ENCODE measurements around the gene ECM1.

ECM1 gene

DNA sequence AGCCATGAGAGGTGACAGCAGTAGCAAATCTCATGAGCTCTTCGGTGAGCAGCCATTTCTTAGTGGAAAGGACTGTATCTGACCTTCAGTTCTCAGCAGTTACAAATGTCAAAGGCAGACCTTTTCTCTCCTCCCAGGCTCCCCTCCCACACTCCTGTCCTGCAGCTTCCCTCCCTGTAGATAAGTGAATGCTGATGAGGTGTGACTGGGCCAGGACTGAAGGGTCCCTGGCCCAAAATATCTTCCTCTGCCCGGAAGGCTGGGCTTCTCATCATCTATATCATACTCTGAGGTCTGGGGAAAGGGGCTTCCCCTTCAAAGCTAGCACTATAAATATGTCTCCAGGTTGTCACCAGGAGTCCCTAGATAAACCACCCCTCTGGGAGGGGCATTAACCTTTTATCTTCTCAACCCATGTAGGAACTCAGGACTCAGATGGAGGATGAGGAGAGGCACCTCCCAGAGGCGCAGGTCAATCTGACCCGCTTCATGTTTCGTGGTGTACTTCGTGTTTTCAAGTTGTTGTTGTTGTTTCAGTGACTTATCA is 37.6 kb downstream of the ECM1 start:
- no peak for DNase-seq (ENCODE audit: low spot score)

DNA sequence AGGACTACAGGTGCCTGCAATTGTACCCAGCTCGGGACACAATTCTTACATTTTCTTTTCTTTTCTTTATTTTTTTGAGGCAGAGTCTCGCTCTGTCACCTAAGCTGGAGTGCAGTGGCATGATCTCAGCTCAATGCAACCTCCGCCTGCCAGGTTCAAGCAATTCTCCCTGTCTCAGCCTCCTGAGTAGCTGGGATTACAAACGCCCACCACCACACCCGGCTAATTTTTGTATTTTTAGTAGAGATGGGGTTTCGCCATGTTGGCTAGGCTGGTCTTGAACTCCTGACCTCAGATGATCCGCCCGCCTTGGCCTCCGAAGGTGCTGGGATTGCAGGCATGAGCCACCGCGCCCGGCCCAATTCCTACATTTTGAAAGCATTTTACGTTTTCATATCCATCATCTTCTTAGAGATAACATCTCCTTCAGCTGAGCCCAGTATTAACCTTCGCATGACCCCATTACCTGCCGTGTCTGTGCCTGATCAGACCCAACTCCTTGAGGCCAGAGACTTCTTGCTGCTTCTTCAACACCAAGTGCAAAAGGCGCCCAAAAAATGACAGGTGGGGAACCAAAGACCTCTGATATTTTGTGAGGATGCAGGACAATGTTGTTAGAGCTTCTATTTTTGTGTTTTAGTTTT is 38.5 kb downstream of the ECM1 start:
- DNase-seq (ENCODE audit: low spot score): no peak

DNA sequence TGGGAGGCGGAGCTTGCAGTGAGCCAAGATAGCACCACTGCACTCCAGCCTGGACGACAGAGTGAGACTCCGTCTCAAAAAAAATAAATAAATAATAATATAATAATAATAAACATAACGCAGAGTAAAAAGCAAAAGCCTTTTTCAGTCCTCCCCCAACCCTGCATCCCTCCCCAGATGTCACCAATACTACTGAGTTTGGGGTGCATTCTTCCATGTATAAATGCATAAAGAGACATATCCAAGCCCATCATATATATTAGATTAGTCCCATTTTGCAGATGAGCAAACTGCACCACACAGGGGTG is 40.4 kb downstream of the ECM1 start:
- no peak for DNase-seq (ENCODE audit: low spot score)

DNA sequence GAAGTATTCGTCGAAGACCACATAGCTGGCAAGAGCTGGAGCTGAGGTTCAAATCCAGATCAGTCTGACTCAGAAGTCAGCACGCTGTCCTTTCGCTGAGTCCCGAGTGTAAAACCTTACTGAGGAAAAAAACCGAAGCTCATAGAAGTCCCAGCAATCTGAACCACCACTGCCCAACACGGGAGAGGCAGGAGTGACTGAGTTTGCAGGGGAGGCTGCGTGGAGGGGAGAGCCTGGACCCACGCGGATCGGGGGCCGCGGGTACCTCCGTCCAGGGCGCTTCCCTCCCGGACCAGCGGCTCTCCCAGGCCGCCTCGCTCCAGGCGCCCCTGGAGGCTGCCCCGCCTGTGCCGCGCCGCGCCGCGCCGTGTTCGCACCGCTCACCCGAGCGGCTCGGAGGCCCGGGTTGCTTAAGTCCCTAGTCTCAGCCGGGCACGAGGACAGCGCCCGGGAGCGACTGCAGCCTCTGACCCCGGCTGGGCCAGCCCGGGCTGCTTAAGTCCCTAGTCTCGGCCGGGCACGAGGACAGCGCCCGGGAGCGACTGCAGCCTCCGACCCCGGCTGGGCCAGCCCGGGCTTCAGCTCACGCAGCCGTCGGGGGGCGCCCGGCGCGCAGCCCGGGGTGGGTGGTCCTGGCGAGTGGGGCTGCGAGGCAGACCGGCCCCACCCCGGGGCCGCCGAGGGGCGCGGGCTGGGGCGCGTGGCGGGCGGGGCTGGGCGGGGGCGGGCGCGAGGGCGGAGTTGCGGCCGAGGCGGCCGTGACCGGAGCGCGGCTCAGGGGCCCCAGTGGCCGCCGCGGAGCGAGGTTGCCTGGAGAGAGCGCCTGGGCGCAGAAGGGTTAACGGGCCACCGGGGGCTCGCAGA is 41.0 kb downstream of the ECM1 start, which contains the start of gene ADAMTSL4:
ADAMTSL4 (plus strand) TSS at position 777 of the 864 bp plus-strand sequence. CDS start 2,881 bp downstream, outside the sequence.
- no peak for DNase-seq (ENCODE audit: low spot score)

DNA sequence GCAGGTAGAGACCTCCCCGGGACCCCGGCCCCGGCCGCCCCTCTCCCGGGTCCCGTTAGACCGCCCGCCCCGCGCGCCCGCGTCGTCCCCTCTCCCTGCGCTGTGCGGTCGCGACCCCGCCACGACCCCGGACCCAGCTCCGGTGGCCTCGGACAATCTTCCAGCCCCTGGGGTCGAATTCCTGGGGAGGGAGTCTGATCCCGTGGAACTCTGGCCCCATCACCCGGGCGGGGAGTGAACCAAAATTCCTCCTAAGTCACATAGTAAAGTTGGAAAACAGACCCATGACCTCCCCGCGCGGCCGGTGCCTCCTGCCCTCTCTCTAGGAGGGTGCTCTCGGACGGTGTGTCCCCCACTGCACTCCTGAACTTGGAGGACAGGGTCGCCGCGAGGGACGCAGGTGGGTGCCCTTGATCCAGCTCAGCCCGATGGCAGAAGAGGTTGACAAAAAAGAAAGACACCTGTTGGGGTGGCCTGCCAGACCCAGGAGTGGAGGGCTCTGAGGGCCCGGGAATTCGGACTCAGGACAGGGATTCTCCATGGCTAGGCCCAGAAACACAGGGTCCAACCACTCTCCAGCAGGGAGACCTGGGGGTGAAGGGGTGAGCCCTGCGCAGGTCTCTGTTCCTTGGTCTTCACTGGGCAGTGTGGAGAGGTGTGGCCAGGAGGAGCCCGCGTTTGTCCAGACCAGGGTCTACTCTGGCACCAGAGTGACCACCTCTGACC is 41.8 kb downstream of the ECM1 start:
- no peak for DNase-seq (ENCODE audit: low spot score)

DNA sequence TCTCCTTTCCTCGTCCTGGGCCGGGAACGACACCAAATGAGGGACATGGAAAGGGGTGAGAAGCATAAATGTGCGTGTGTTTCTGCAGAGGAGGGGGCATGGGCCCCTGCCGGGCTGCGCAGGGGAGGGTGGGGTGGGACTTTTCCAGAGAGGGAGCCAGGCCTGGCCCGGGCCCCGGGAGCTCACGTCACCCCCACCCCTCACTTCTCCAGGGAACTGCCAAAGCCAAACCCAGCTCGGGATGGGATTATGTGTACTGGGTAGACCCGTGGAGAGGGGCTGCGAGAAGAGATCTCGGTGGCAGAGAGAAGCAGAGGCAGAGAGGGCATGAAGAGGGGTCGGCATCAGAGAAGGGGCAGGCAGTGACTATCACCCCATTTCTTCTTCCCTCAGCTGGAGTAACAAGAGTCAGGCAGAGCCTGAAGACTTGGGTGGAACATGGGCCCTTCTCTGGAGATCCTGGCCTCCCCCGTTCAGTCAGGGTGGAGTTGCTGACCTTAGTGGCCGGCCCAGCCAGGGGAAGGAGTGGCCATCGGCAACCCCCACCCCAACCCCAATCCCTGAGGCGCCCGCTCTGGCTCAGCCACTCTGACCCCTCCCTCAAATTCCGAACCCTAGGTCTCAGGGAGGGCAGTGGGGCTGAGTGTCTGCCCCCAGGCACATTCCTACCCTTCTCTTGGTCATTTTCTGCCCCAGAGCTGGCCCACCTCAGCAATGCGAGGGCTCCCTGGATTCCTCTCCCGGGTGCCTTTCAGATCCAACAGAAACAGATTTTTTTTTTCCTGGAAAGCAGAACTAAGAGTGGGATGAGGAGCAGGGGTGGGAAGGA is 42.5 kb downstream of the ECM1 start:
- no peak for DNase-seq (ENCODE audit: low spot score)

DNA sequence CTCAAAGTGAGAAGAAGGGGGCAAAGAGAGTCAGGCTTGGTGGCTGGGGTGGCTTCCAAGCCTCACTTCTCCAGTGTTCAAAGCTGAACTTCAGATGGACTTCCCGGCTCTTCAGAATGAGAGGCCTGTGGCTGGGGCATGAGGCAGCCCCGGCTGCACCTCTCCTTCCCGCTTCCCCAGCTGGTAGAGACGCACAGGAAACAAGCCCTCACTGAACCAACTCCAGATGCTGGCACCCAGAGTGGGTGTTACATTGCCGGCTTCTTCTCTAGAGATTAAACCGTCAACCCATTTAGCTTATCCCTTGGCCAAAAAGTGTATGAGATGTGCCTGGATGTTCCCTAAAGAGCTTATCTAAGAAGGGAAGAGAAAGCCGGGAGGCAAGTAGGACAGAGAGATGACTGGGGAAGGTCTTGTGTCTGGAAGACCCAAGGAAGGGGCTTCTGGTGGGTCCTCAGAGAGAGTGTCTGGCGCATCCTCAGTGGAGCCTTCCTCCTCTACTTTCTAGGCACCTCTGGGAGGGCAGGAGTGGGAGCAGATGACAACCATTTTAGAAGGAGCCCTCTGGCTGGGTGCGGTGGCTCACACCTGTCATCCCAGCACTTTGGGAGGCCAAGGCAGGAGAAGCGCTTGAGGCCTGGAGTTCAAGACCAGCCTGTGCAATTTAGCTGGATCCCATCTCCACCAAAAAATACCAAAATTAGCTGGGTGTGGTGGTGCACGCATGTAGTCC is 43.3 kb downstream of the ECM1 start:
- DNase-seq (ENCODE audit: low spot score): no peak

DNA sequence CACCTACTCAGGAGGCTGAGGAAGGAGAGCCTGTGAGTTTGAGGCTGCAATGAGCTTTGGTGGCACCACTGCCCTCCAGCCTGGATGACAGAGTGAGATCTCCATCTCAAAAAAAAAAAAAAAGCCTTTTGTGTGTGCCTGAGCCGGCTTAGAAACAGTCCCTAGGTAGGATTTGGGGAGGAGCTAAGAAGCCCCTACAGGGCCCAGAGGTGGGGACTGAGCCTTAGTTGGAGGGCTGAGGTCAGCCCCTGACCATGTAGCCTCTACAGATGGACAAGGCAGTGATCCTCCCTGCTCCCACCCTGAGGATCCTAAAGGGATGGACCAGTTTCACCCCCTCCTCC is 43.8 kb downstream of the ECM1 start:
- no peak for DNase-seq (ENCODE audit: low spot score)

DNA sequence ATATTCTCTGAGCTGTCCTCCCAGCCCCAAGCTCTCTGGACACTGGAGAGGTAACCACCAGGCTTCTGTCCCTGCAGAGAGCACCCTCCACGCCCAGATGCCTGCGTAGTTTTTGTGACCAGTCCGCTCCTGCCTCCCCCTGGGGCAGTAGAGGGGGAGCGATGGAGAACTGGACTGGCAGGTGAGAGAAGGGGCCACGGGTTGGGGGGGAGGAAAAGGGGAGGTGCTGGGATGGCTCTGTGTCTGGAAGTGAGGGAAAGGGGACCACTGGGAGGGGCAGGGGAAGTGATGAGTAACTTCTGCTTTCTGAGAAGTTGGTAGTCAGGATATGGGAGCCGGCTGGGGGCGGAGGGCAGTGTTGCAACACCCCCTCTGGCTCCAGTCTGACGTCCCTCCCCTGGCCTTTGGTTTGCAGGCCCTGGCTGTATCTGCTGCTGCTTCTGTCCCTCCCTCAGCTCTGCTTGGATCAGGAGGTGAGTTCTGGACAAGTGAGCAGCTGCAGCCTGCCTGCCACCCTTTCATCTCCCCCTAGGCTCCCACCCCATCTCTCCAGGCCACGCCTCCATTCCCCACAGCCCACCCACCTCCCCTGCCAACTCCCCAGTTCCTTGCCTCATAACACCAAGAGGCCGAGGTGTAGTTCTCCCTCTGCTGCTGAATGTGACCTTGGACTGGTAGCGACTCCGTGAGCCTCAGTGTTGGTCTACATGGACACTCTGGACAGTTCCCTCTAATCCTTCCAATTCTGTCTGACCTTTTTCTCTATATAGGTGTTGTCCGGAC is 44.4 kb downstream of the ECM1 start:
- peak; percentile 77 for DNase-seq (ENCODE audit: low spot score)

DNA sequence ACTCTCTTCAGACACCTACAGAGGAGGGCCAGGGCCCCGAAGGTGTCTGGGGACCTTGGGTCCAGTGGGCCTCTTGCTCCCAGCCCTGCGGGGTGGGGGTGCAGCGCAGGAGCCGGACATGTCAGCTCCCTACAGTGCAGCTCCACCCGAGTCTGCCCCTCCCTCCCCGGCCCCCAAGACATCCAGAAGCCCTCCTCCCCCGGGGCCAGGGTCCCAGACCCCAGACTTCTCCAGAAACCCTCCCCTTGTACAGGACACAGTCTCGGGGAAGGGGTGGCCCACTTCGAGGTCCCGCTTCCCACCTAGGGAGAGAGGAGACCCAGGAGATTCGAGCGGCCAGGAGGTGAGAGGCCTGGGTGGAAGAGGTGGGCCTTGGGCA is 45.0 kb downstream of the ECM1 start:
- DNase-seq (ENCODE audit: low spot score): no peak

DNA sequence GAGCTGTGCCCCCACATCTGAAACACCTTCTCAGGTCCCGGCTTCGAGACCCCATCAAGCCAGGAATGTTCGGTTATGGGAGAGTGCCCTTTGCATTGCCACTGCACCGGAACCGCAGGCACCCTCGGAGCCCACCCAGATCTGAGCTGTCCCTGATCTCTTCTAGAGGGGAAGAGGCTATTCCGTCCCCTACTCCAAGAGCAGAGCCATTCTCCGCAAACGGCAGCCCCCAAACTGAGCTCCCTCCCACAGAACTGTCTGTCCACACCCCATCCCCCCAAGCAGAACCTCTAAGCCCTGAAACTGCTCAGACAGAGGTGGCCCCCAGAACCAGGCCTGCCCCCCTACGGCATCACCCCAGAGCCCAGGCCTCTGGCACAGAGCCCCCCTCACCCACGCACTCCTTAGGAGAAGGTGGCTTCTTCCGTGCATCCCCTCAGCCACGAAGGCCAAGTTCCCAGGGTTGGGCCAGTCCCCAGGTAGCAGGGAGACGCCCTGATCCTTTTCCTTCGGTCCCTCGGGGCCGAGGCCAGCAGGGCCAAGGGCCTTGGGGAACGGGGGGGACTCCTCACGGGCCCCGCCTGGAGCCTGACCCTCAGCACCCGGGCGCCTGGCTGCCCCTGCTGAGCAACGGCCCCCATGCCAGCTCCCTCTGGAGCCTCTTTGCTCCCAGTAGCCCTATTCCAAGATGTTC is 45.6 kb downstream of the ECM1 start:
- no peak for DNase-seq (ENCODE audit: low spot score)

DNA sequence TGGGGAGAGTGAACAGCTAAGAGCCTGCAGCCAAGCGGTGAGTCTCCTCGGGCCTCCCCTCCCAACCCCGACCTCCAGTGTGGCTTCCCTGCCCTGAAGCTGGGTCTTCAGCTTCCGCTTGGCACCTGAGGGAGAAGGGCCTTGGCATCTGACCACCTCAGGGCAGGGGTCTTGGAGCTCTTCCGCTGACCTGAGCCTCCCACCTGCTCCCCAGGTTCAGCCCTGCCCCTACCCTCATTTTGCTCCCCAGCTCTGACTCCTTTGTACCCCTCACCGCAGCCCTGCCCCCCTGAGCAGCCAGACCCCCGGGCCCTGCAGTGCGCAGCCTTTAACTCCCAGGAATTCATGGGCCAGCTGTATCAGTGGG is 46.2 kb downstream of the ECM1 start:
- no peak for DNase-seq (ENCODE audit: low spot score)

DNA sequence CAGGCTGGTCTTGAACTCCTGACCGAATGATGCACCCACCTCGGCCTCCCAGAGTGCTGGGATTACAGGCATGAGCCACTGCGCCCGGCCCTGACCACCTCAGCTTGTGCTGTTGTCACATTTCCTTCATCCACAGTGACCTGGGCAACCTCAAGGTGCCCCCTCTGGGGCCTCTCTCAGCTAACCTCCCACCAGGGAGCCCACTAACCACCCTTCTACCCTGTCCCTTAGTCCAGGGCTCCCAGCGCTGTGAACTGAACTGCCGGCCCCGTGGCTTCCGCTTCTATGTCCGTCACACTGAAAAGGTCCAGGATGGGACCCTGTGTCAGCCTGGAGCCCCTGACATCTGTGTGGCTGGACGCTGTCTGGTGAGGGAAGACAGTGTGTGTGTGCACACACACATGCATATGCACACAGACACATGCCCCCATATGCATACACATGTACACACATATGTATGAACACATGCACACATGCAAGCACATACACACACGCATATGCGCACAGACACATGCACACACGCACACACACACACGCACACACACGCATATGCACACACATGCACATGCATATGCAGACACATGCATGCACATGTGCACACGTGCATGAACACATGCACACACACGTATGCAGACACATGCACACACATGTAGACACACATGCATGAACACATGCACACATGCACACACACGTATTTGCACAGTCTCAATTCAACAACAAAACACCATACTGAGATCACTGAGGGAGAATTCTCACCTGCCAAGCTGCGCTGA is 47.5 kb downstream of the ECM1 start:
- DNase-seq (ENCODE audit: low spot score): no peak

DNA sequence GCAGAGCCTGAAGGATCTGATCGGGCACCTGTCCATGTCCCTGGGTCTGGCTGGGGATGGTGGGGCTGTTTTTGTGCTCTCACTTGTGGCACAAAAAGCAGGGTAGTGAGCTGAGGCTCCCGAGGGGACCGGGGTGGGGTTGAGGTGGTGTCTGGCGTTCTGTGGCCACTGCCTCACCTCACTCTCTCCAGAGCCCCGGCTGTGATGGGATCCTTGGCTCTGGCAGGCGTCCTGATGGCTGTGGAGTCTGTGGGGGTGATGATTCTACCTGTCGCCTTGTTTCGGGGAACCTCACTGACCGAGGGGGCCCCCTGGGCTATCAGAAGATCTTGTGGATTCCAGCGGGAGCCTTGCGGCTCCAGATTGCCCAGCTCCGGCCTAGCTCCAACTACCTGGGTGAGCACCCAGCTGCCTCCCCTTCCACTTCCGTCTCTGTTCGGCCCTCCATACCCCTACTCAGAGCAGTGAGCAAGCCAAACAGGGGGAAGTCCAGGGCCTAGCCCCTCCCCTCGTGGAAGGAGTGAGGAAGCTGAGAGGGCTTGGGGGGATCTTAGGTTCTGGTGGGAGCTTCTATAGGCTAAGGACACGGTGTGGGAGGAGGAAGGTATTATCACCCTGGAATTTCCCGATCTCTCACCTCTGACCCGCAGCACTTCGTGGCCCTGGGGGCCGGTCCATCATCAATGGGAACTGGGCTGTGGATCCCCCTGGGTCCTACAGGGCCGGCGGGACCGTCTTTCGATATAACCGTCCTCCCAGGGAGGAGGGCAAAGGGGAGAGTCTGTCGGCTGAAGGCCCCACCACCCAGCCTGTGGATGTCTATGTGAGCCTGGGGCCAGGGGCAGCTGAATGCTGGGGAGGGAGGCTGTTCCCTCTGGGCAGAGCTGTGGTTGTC is 48.3 kb downstream of the ECM1 start:
- no peak for DNase-seq (ENCODE audit: low spot score)

DNA sequence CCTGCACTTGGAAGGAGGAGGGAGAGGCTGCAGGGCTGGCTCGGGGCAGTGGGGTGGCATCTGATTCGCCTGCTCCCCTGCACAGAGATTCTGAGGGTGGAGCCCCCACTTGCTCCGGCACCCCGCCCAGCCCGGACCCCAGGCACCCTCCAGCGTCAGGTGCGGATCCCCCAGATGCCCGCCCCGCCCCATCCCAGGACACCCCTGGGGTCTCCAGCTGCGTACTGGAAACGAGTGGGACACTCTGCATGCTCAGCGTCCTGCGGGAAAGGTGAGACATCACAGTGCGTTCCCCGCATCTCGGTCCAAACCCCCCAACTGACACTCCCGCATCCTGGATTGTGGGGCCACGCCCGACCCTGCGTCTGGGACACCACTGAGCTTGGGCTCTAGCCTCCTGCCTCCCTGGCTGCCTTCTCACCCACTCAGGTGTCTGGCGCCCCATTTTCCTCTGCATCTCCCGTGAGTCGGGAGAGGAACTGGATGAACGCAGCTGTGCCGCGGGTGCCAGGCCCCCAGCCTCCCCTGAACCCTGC is 49.2 kb downstream of the ECM1 start:
- DNase-seq (ENCODE audit: low spot score): no peak

DNA sequence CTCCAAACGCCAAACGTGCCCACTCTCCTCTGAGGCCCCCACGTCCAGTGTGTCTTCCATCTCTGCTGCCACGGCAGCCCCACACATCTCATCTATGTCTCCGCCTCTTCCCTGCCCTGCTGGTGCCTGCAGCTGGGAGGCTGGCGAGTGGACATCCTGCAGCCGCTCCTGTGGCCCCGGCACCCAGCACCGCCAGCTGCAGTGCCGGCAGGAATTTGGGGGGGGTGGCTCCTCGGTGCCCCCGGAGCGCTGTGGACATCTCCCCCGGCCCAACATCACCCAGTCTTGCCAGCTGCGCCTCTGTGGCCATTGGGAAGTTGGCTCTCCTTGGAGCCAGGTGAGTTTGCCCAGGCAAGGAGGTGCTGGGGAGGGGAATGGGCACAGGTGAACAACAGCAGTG is 49.9 kb downstream of the ECM1 start:
- DNase-seq (ENCODE audit: low spot score): no peak

DNA sequence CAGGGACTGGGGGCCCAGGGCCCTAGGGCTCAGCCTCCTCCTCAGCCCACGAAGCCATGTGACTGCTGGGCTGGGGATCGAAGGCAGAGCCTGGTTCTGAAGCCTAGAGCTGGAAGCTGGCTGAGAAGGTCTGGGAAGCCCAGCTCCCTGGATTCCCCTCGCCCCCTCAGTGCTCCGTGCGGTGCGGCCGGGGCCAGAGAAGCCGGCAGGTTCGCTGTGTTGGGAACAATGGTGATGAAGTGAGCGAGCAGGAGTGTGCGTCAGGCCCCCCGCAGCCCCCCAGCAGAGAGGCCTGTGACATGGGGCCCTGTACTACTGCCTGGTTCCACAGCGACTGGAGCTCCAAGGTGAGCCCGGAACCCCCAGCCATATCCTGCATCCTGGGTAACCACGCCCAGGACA is 50.4 kb downstream of the ECM1 start:
- no peak for DNase-seq (ENCODE audit: low spot score)
